Keratinocyte (primary cell): ENCODE results near the gene UBE2D1. TPM values are rescaled to one million over a fixed set of nuclear protein-coding genes. Genes with fewer than 3 reads are reported as not detected.

Source experiments
- DNase-seq: peaks from one replicate; pipeline ENCODE4 v3.0.0-alpha.2; 2011; ENCODE audit warnings: low read depth, missing footprints, low spot score
- FAIRE-seq: peaks from 2 replicates; lab custom pipeline; 2011; peaks lifted over from hg19 to GRCh38; lab: Jason Lieb, UNC
- H2AFZ ChIP-seq: 2 replicates; pipeline ENCODE4 v1.6.0; 2012; ENCODE audit warnings: low read length, control low read depth, inconsistent platforms; ENCODE audit not compliant: control insufficient read depth
- H3K27ac ChIP-seq: 2 replicates; pipeline ENCODE4 v1.5.1; 2011; ENCODE audit warnings: low read length; ENCODE audit not compliant: control insufficient read depth, insufficient read depth
- H3K27me3 ChIP-seq: 3 replicates; pipeline ENCODE4 v1.6.0; 2011; ENCODE audit warnings: low read length; ENCODE audit not compliant: control insufficient read depth, insufficient read depth; ENCODE audit errors: extremely low read depth
- H3K36me3 ChIP-seq, 2 experiments: 2 replicates in 1 of 2; 3 replicates in 1 of 2; pipeline ENCODE4 v1.5.1; 2011; ENCODE audit warnings: low read length in 2 of 2, mild to moderate bottlenecking in 1 of 2; ENCODE audit not compliant: control insufficient read depth in 2 of 2, insufficient read depth in 2 of 2; ENCODE audit errors: extremely low read depth in 1 of 2
- H3K4me1 ChIP-seq: 3 replicates; pipeline ENCODE4 v1.5.1; 2011; ENCODE audit warnings: low read length; ENCODE audit not compliant: control insufficient read depth, insufficient read depth; ENCODE audit errors: extremely low read depth
- H3K4me2 ChIP-seq: 3 replicates; pipeline ENCODE4 v1.6.0; 2011; ENCODE audit warnings: low read depth, low read length; ENCODE audit not compliant: control insufficient read depth, insufficient read depth; ENCODE audit errors: extremely low read depth
- H3K4me3 ChIP-seq, 3 experiments: fragments of 200-600 bp in 1 of 3; sonication (generic) in 1 of 3; 2 replicates in 2 of 3; 3 replicates in 1 of 3; pipeline ENCODE4 v1.5.1; 2011 to 2016; ENCODE audit warnings: low read length in 3 of 3, mild to moderate bottlenecking in 3 of 3, control low read depth in 2 of 3, inconsistent platforms in 1 of 3, low read depth in 1 of 3, mixed read lengths in 1 of 3, mixed run types in 1 of 3, moderate library complexity in 1 of 3; ENCODE audit not compliant: control insufficient read depth in 2 of 3, insufficient read depth in 2 of 3; ENCODE audit errors: extremely low read depth in 1 of 3
- H3K79me2 ChIP-seq: 2 replicates; pipeline ENCODE4 v1.6.0; 2012; ENCODE audit warnings: low read length; ENCODE audit not compliant: control insufficient read depth, insufficient read depth
- H3K9ac ChIP-seq: 3 replicates; pipeline ENCODE4 v1.6.0; 2011; ENCODE audit warnings: low read length; ENCODE audit not compliant: control insufficient read depth, insufficient read depth; ENCODE audit errors: extremely low read depth
- H3K9me1 ChIP-seq: 3 replicates; pipeline ENCODE4 v1.6.0; 2011; ENCODE audit warnings: low read length; ENCODE audit not compliant: control insufficient read depth, insufficient read depth; ENCODE audit errors: extremely low read depth
- H3K9me3 ChIP-seq: 2 replicates; pipeline ENCODE4 v1.5.1; 2012; ENCODE audit warnings: low read depth, low read length; ENCODE audit not compliant: control insufficient read depth
- H4K20me1 ChIP-seq: 3 replicates; pipeline ENCODE4 v1.6.0; 2011; ENCODE audit warnings: low read length; ENCODE audit not compliant: control insufficient read depth, insufficient read depth; ENCODE audit errors: extremely low read depth
- CTCF ChIP-seq, 3 experiments: IDR thresholded peaks in 1 of 3; conservative IDR thresholded peaks in 1 of 3; optimal IDR thresholded peaks in 1 of 3; 2 replicates in 2 of 3; 3 replicates in 1 of 3; pipeline versions ENCODE3 to v1.5.1; 2011; ENCODE audit warnings: low read length in 3 of 3, mild to moderate bottlenecking in 3 of 3, moderate library complexity in 2 of 3, control low read depth in 1 of 3, inconsistent platforms in 1 of 3; ENCODE audit not compliant: insufficient read depth in 2 of 3; ENCODE audit errors: extremely low read depth in 1 of 3
- EZH2 ChIP-seq: IDR thresholded peaks from one replicate; pipeline ENCODE4 v1.6.1; 2012; ENCODE audit warnings: inconsistent platforms, mild to moderate bottlenecking, low read length, moderate library complexity
- dilution Hi-C: fragments of 300-500 bp; cut with MboI; formaldehyde crosslinking; loops from one replicate; pipeline ENCODE4 v1.7.0; 2020; ENCODE audit warnings: low sequenced_read_pairs; ENCODE audit not compliant: extremely low pct_ligation_motif_present
- polyA plus RNA-seq, 5 experiments: library from polyadenylated mRNA; depleted of rRNA in 3 of 5; stranded (reverse) in 3 of 5; stranded (forward) in 1 of 5; unstranded in 1 of 5; fragments of >200 nt; gene quantifications; 1 replicate in 1 of 5; 2 replicates in 3 of 5; 3 replicates in 1 of 5; pipeline versions ENCODE4 v1.2.1 to v1.2.3, GENCODE V29; 2011 to 2012; ENCODE audit warnings: missing spikeins in 2 of 5, low read depth in 1 of 5, low replicate concordance in 1 of 5

The UBE2D1 gene
- polyA plus RNA-seq, 1 donor (not counting 4 experiments of a cell fraction or from before 2014, with no cell fraction given) = 25.4 TPM

- DNase-seq (no peak), FAIRE-seq (no peak)
- Histone ChIP-seq H3K27me3 (no peaks in the 10 kb centered on the region), H2AFZ (no peak overlapping the region), H3K4me1 (no peaks in the 10 kb centered on the region), H3K9me1 (no peaks in the 10 kb centered on the region), H3K36me3 (no peaks in the 10 kb centered on the region), H3K27ac (no peak overlapping the region), H4K20me1 (no peaks in the 10 kb centered on the region), H3K9ac (no peak overlapping the region), H3K79me2 (no peaks in the 10 kb centered on the region), H3K9me3 (no peaks in the 10 kb centered on the region), H3K4me3 (no peak overlapping the region), H3K4me2 (no peak overlapping the region)
- TF ChIP-seq EZH2 (no peak), CTCF (optimal IDR thresholded peaks at IDR 0.05 in 1 of 3, IDR thresholded peaks at IDR 0.05 in 1 of 3, conservative IDR thresholded peaks at IDR 0.05 in 1 of 3; ENCODE audit: extremely low read depth in 1 of 3, insufficient read depth in 2 of 3, low read length in 3 of 3) (no peak)
- dilution Hi-C loops = no loop called here
Observed at GRCh38 chr10:58293989-58294388, 40.8 kb upstream of the UBE2D1 start.

- H3K4me2 ChIP-seq = no peak overlapping the region
- no peaks in the 10 kb centered on the region for H3K79me2 ChIP-seq
- no peaks in the 10 kb centered on the region for H3K36me3 ChIP-seq
- dilution Hi-C loops = no loop called here
- H3K27me3 ChIP-seq = peaks cover 3% of the 10 kb centered on the region
- no peaks in the 10 kb centered on the region for H3K9me3 ChIP-seq
- H3K9ac ChIP-seq = no peak overlapping the region
- no peaks in the 10 kb centered on the region for H3K9me1 ChIP-seq
- no peaks in the 10 kb centered on the region for H3K4me1 ChIP-seq
- peak; percentile 77 for FAIRE-seq
- no peak for DNase-seq
- H4K20me1 ChIP-seq = no peaks in the 10 kb centered on the region
- TF ChIP-seq EZH2 (no peak), CTCF (optimal IDR thresholded peaks at IDR 0.05 in 1 of 3, IDR thresholded peaks at IDR 0.05 in 1 of 3, conservative IDR thresholded peaks at IDR 0.05 in 1 of 3; ENCODE audit: extremely low read depth in 1 of 3, insufficient read depth in 2 of 3, low read length in 3 of 3) (peak; percentile 70 to 77 (median 70))
- no peak overlapping the region for H3K4me3 ChIP-seq
- H2AFZ ChIP-seq = no peak overlapping the region
- no peak overlapping the region for H3K27ac ChIP-seq
Observed at GRCh38 chr10:58299580-58299979, 35.2 kb upstream of the UBE2D1 start.
